Colon (tissue), 2 donors: ENCODE measurements around the gene KLHL22.
"Not testable (repeated sequence)": the region's sequence is repeated elsewhere in the genome, so short reads cannot be mapped to it uniquely, and the experiment has no call there.

Source experiments
- FAIRE-seq: peaks from 2 replicates; lab custom pipeline; 2012; peaks lifted over from hg19 to GRCh38; lab: Jason Lieb, UNC
- donor health status: control.
- donor health status: control.

KLHL22 gene

DNA sequence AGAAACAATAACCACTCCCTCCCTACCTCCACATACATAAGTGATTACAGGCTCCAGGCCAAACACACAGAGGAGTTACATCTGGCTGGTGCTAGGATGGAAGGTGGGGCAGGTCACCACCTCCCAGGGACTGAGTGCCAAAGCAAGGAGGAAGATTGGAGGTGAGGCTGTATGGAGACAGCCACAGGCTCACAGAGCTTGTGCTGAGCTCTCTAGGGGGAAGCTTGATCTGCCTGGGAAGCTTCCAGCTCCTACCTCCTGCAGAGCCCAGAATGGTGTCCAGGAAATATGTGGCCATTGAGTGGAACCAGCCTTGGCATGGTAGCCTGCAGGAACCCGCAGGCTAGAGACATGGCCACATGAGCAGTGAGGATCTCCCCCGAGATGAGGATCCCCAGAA is 8.2 kb upstream of the KLHL22 start:
- no peak for FAIRE-seq

DNA sequence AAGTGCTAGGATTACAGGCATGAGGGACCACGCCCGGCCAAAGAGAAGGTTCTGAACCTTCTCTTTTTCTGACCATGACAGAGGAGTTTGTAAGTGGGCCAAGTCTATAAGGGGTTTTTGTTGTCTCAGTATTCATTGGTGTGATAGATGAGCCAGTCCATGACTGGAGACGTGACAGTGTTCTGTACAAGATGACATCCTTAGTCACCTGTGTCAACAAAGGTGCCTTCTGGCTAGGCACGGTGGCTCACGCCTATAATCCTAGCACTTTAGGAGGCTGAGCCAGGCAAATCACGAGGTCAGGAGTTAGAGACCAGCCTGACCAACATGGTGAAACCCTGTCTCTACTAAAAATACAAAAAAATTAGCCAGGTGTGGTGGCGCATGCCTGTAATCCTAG is 4.2 kb upstream of the KLHL22 start:
- no peak for FAIRE-seq

DNA sequence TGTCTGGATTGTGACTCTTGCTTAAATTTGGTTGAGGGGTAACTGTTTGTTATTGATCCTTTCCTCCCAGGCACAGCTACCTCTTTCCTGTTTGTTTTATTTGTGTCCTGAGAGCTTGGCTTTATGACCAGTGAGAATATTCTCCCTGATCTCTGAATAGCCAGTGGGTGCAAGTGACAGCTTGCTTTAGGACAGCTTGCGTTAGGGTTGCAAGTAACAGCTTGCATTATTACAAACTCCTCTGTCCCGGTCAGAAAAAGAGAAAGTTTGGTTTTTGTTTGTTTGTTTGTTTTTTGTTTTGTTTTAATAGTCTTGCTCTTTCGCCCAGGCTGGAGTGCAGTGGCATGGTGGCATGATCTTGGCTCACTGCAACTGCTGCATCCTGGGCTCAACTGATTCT is 3.3 kb upstream of the KLHL22 start:
- FAIRE-seq = no peak

- FAIRE-seq = no peak
Measured at GRCh38 chr22:20497426-20497825, 1.8 kb upstream of the KLHL22 start.

DNA sequence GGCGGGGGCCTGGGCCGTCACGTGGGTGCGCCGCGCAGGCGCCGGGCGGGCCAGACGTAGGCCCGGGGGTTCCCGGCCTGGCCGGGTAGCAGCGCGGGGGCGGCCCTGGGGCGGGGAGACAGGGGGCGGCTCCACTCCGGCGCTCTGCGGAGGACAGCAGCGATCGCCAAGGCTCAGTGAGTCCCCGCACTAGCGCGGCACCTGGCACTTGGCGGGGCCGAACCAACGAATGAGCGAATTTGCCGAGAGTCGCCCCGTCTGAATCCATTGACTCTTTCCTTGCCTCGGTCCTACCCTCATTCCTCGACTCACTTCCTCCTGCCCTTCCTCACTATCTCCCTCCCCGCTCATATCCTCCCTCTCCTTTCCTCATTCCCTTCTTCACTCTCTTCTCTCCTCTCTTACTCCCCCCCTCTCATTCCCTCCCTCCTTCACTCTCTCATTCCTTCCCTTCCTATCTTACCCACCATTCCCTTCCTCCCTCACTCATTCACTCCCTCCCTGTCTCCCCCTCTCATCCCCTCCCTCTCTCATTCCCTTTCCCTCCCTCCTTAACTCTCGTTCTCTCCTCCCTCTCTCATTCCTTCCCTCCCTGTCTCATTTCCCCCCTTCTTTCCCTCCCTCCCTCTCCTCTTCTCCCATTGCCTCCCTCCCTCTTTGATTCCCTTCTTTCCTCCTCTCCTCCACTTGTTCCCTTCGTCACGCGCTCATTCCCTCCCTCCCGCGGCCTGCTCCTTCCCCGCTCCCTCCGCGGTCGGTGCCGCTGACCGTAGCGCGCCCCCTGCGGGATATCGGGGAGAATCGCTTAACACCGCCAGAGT is 476 bp upstream of the KLHL22 start:
- no peak for FAIRE-seq

- FAIRE-seq = no peak
Measured at GRCh38 chr22:20491346-20491745, 4.2 kb downstream of the KLHL22 start.

GRCh38 chr22:20490941-20491307 is 4.7 kb downstream of the KLHL22 start:
- no peak for FAIRE-seq

DNA sequence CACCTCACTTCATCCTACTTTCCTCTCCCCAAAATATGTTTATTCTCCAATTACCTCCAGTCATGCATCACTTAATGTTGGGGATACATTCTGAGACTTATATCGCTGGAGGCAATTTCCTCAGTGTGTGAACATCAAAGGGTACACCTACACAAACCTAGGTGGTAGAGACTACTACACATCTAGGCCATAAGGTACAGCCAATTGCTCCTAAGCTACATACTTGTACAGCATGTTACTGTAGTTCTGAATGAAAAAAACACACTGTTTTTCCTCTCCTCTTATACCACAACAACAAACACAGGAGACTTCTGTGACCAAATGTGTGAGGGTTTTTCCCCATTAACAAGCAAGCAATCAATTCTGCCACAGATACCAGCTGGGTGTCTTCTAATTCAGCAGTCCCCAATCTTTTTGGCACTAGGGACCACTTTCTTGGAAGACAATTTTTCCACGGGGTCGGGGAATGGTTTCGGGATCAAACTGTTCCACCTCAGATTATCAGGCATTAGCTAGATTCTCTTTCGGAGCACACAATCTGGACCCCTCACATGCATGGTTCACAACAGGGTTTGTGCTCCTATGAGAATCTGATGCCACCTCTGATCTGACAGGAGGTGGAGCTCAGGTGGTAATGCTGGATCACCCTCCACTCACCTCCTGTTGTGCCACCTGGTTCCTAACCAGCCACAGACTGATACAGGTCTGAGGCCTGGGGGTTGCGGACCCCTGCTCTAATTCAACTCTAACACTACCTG is 5.2 kb downstream of the KLHL22 start:
- FAIRE-seq = no peak

GRCh38 chr22:20488946-20489345 is 6.6 kb downstream of the KLHL22 start:
- FAIRE-seq = no peak

DNA sequence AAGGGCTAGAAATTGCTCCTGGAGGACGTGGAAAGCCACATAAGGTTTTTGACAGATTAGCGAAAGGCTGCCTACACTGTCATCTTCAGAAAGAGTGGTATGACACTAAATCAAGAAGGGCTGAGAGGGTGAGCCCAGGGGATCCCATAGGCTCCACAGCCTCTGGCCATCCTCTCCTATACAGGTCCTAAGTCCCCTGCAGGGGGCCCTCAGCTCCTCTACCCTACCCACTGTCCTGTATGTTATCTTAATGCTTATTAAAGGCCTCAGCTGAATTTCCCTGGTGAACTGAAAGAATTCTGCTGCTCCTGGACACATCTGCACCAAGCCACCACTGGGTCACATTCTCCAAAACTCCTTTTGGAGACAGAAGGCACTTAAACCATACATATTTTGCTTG is 7.9 kb downstream of the KLHL22 start:
- FAIRE-seq = no peak

GRCh38 chr22:20486229-20486628 is 9.4 kb downstream of the KLHL22 start:
- no peak for FAIRE-seq

GRCh38 chr22:20484948-20485683 is 10.5 kb downstream of the KLHL22 start:
- no peak for FAIRE-seq

GRCh38 chr22:20483771-20484170 is 11.8 kb downstream of the KLHL22 start:
- no peak for FAIRE-seq

DNA sequence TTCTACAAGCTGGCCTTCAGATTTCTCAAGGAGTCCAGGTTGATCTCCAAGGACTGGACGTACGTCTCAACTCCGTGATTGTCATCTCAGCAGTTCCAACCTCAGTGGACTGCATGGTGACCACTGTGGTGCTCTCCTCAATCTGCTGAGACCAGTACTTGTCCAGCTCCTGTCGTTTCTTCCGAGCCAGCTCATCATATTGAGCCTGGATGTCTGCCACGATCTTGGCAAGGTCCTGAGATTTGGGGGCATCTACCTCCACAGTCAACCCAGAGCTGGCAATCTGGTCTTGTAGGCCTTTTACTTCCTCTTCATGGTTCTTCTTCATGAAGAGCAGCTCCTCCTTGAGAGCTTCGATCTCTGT is 12.5 kb downstream of the KLHL22 start:
- FAIRE-seq = not testable (repeated sequence)

DNA sequence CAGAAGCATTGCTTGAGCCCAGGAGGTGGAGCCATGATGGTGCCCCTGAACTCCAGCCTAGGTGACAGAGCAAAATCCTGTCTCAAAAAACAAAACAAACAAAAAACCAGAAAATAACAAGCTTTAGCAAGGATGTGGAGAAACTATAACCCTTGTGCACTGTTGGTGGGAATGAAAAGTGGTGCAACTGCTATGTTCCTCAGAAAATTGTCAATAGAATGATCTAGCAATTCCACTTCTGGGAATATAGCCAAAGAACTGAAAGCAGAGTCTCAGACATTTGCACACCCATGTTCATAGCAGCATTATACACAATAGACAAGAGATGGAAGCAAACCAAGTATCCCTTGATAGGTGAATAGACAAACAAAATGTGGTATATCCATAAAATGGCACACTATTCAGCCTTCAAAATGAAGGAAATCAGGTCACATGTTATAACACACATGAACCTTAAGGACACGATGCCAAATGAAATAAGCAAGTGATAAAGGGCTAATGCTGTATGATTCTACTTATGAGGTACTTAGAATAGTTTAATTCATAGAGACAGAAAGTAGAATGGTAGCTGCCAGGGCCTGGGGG is 15.9 kb downstream of the KLHL22 start:
- FAIRE-seq = no peak

GRCh38 chr22:20478059-20478458 is 17.5 kb downstream of the KLHL22 start:
- not testable (repeated sequence) for FAIRE-seq

DNA sequence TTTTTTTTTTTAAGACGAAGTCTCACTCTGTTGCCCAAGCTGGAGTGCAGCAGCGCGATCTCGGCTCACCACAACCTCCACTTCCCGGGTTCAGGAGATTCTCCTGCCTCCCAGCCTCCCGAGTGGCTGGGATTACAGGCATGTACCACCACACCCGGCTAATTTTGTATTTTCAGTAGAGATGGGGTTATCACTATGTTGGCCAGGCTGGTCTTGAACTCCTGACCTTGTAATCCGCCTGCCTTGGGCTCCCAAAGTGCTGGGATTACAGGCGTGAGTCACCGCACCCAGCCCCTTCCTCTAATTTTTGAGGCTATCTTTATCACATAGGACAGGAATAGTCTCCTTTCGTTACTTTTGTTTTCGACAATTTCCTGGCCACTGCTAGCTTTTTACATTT is 20.0 kb downstream of the KLHL22 start:
- not testable (repeated sequence) for FAIRE-seq

DNA sequence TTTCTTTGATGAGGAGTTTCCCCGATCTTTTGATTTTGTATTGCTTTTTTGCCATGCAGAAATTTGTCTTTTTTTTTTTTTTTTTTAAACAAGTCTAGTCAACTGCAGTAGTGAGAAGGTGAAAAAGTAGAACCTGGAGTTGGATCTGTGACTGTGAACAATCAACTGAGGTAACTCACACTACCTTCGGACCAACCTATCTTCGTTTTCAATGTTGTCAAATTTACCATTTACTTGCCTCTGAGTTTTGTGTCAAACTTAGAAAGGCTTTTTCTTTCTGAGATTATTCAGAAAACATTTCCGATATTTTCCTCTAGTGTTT is 20.5 kb downstream of the KLHL22 start:
- no peak for FAIRE-seq

DNA sequence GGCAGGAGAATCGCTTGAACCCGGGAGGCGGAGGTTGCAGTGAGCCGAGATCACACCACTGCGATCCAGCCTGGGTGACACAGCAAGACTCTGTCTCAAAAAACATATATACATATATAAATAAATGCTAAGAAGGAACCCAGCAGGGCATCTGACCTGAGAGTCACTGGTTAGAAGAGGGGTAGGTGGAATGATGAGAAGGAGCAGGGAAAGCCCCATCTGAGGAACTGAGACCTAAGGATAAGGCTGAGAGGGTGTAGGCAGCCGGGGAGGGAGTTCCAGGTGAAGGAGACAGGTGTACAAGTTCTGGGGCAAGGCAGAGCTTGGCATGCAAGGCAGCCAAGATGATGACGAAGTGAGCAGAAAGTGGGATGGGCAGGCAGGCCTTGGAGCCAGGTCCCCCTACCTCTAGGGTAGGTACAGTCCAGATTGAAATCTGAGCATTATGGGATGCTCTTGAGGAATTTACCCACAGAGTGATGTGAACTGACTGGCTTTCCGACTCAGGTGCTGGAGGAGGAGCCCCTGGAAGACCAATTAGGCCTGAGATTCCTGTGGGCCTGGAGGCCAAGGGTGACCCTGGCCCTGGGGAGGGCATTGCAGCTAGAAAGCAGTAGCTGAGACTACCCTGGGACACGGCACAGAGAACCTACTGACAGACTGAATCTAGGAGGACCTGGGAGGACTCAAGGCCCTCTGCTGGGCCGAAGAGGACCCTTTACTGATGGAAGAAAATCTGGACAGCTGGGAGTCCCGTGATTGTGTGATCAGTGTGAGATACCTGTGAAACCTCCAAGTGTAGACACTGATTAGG is 22.8 kb downstream of the KLHL22 start:
- FAIRE-seq = no peak

DNA sequence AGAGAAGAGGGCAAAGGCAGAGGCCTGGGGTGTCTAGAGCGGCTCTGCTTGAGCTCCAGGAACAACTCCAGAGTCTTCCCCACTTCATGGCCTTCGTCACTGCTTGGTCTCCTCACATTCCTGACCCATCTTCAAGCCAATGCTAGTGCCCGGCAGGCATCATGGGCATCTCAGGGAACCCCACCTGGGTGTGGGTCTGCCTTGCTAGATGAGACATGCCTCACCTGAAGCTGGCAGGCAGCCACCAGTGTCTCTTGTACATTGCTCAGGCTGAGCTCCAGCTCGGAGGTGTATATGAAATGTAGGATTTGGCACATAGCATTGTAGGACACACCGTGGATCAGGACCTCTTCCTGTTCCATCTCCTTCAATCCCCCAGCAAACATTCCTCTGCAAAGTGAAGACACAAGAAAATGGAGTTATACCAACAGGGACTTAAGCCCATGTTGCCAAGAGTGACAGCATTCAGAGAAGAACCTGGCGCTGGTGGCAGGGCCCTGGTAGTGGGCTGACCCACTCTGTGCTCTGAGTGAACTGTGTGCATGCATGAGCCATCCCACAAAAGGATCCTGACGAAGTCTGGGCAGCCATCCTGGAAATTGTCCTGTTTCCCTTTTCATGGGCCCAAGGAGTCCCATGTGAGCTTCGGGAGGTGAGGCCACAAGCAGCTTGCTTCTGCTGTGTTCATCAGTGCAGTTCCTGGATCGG is 24.3 kb downstream of the KLHL22 start:
- FAIRE-seq = no peak

GRCh38 chr22:20470525-20470924 is 25.1 kb downstream of the KLHL22 start:
- not testable (repeated sequence) for FAIRE-seq
